H9 (cell line): ENCODE results near the gene SNED1. TPM values are rescaled to one million over a fixed set of nuclear protein-coding genes. Genes with fewer than 3 reads are reported as not detected.

ENCODE experiments used
- DNase-seq: peaks from one replicate; pipeline ENCODE4 v3.0.0-alpha.2; 2017
- H2AFZ ChIP-seq: one replicate; pipeline ENCODE4 v1.6.1; 2013; ENCODE audit warnings: mild to moderate bottlenecking, low read length, control low read depth, moderate library complexity
- H2AK5ac ChIP-seq: 2 replicates; pipeline ENCODE4 v1.6.1; 2013; ENCODE audit warnings: low read length, control low read depth, mixed read lengths; ENCODE audit not compliant: insufficient read length
- H2BK120ac ChIP-seq: one replicate; pipeline ENCODE4 v1.6.1; 2013; ENCODE audit warnings: low read depth, mild to moderate bottlenecking, low read length, control low read depth, inconsistent platforms; ENCODE audit not compliant: poor library complexity, severe bottlenecking
- H2BK12ac ChIP-seq: 2 replicates; pipeline ENCODE4 v1.6.1; 2013; ENCODE audit warnings: low read length, control low read depth, mixed read lengths, low read depth; ENCODE audit not compliant: insufficient read length
- H2BK15ac ChIP-seq: 2 replicates; pipeline ENCODE4 v1.6.1; 2013; ENCODE audit warnings: low read depth, low read length, control low read depth
- H2BK20ac ChIP-seq: one replicate; pipeline ENCODE4 v1.6.1; 2013; ENCODE audit warnings: low read depth, mild to moderate bottlenecking, low read length, control low read depth, inconsistent platforms; ENCODE audit not compliant: poor library complexity, severe bottlenecking
- H2BK5ac ChIP-seq: 2 replicates; pipeline ENCODE4 v1.6.1; 2013; ENCODE audit warnings: low read length, control low read depth, mixed read lengths; ENCODE audit not compliant: insufficient read length
- H3K14ac ChIP-seq: 2 replicates; pipeline ENCODE4 v1.6.1; 2013; ENCODE audit warnings: low read length, control low read depth; ENCODE audit not compliant: insufficient read depth
- H3K18ac ChIP-seq: 2 replicates; pipeline ENCODE4 v1.6.1; 2013; ENCODE audit warnings: low read depth, mild to moderate bottlenecking, mixed read lengths, low read length, control low read depth; ENCODE audit not compliant: insufficient read length
- H3K23ac ChIP-seq: 2 replicates; pipeline ENCODE4 v1.6.1; 2013; ENCODE audit warnings: low read length, control low read depth, mixed read lengths, low read depth; ENCODE audit not compliant: insufficient read length
- H3K23me2 ChIP-seq: 2 replicates; pipeline ENCODE4 v1.6.1; 2013; ENCODE audit warnings: low read depth, mild to moderate bottlenecking, mixed read lengths, low read length, control low read depth; ENCODE audit not compliant: insufficient read length, poor library complexity, severe bottlenecking
- H3K27ac ChIP-seq: 2 replicates; pipeline ENCODE4 v1.5.1; 2013; ENCODE audit warnings: low read length, control low read depth, mixed read lengths, low read depth; ENCODE audit not compliant: insufficient read length
- H3K27me3 ChIP-seq: 2 replicates; pipeline ENCODE4 v1.6.1; 2013; ENCODE audit warnings: low read length, control low read depth, inconsistent platforms; ENCODE audit not compliant: insufficient read depth
- H3K4ac ChIP-seq: 2 replicates; pipeline ENCODE4 v1.6.1; 2013; ENCODE audit warnings: low read depth, mild to moderate bottlenecking, control low read depth, inconsistent platforms, low read length, moderate library complexity
- H3K4me1 ChIP-seq: 2 replicates; pipeline ENCODE4 v1.6.1; 2013; ENCODE audit warnings: low read length, control low read depth, inconsistent platforms; ENCODE audit not compliant: insufficient read depth
- H3K4me2 ChIP-seq: 2 replicates; pipeline ENCODE4 v1.6.1; 2013; ENCODE audit warnings: low read length, control low read depth, mixed read lengths; ENCODE audit not compliant: insufficient read length, insufficient read depth
- H3K56ac ChIP-seq: 2 replicates; pipeline ENCODE4 v1.6.1; 2013; ENCODE audit warnings: low read depth, mild to moderate bottlenecking, mixed read lengths, low read length, control low read depth; ENCODE audit not compliant: insufficient read length
- H3K79me1 ChIP-seq: 2 replicates; pipeline ENCODE4 v1.6.1; 2013; ENCODE audit warnings: low read depth, mild to moderate bottlenecking, moderate library complexity, low read length, control low read depth, inconsistent platforms; ENCODE audit not compliant: insufficient read depth, poor library complexity, severe bottlenecking
- H3K79me2 ChIP-seq: 2 replicates; pipeline ENCODE4 v1.6.1; 2013; ENCODE audit warnings: low read length, control low read depth, inconsistent platforms; ENCODE audit not compliant: insufficient read depth
- H3K9ac ChIP-seq: 2 replicates; pipeline ENCODE4 v1.6.1; 2013; ENCODE audit warnings: low read length, control low read depth, mixed read lengths; ENCODE audit not compliant: insufficient read length; ENCODE audit errors: extremely low read depth
- H3K9me3 ChIP-seq: one replicate; pipeline ENCODE4 v1.6.1; 2013; ENCODE audit warnings: low read depth, low read length, inconsistent platforms; ENCODE audit not compliant: control insufficient read depth
- H3T11ph ChIP-seq: one replicate; pipeline ENCODE4 v1.6.1; 2013; ENCODE audit warnings: mild to moderate bottlenecking, low read length, control low read depth, inconsistent platforms
- H4K20me1 ChIP-seq: one replicate; pipeline ENCODE4 v1.6.1; 2013; ENCODE audit not compliant: control insufficient read depth, insufficient read length, insufficient read depth
- H4K5ac ChIP-seq: 2 replicates; pipeline ENCODE4 v1.6.1; 2013; ENCODE audit warnings: low read depth, mild to moderate bottlenecking, mixed read lengths, low read length, control low read depth; ENCODE audit not compliant: insufficient read length
- H4K8ac ChIP-seq: replicated peaks from 2 replicates; pipeline ENCODE4 v1.6.1; 2013; ENCODE audit warnings: low read length, control low read depth, mixed read lengths, low read depth; ENCODE audit not compliant: insufficient read length
- H4K91ac ChIP-seq: 2 replicates; pipeline ENCODE4 v1.6.1; 2013; ENCODE audit warnings: low read depth, mild to moderate bottlenecking, moderate library complexity, mixed read lengths, low read length, control low read depth; ENCODE audit not compliant: insufficient read length
- H3K27ac Mint-ChIP-seq, 3 experiments: 2 replicates in 2 of 3; 3 replicates in 1 of 3; pipeline ENCODE4 v1.8.0; 2020 to 2021; ENCODE audit warnings: mixed read lengths in 3 of 3, mild to moderate bottlenecking in 1 of 3, moderate library complexity in 1 of 3
- H3K27me3 Mint-ChIP-seq: 2 replicates; pipeline ENCODE4 v1.8.0; 2021; ENCODE audit warnings: low read depth, mild to moderate bottlenecking, moderate library complexity, mixed read lengths
- H3K36me3 Mint-ChIP-seq, 3 experiments: 2 replicates in 2 of 3; 3 replicates in 1 of 3; pipeline ENCODE4 v1.8.0; 2020 to 2021; ENCODE audit warnings: low read depth in 3 of 3, mixed read lengths in 3 of 3; ENCODE audit not compliant: insufficient read depth in 1 of 3
- H3K4me1 Mint-ChIP-seq, 2 experiments: 2 replicates each; pipeline ENCODE4 v1.8.0; 2020; ENCODE audit warnings: mixed read lengths in 2 of 2
- H3K4me3 Mint-ChIP-seq, 2 experiments: 2 replicates in 1 of 2; 3 replicates in 1 of 2; pipeline ENCODE4 v1.8.0; 2020 to 2021; ENCODE audit warnings: mild to moderate bottlenecking in 2 of 2, mixed read lengths in 2 of 2, moderate library complexity in 1 of 2
- H3K9me3 Mint-ChIP-seq, 2 experiments: 2 replicates in 1 of 2; 3 replicates in 1 of 2; pipeline ENCODE4 v1.8.0; 2020; ENCODE audit warnings: mild to moderate bottlenecking in 2 of 2, mixed read lengths in 2 of 2, moderate library complexity in 1 of 2
- CTCF ChIP-seq: fragments of 200-600 bp; sonication (generic); conservative IDR thresholded peaks from 3 replicates; pipeline ENCODE4 v1.8.0; 2021; ENCODE audit warnings: antibody characterized with exemption, mild to moderate bottlenecking
- WGBS: extraction: QIAGEN DNeasy Blood & Tissue Kit; methylation state at CpG from one replicate; pipeline ENCODE4 v1.1.7; 2013; ENCODE audit warnings: missing lambda C conversion rate, low lambda C conversion rate, mixed read lengths; ENCODE audit not compliant: insufficient read length; ENCODE audit errors: extremely low coverage; 5-methylcytosine and 5-hydroxymethylcytosine counted together
- total RNA-seq: library from RNA; stranded (reverse); gene quantifications from 2 replicates; pipeline ENCODE4 v1.2.1, GENCODE V29; 2021

SNED1 gene
- total RNA-seq, 1 experiment from 2014 or later, result 2.5 TPM

- no peak overlapping the region; a peak in 1 of 5 replicates for H3K4me3 Mint-ChIP-seq
Observed at GRCh38 chr2:241080405-241081189, 82.2 kb downstream of the SNED1 start.

More at GRCh38 chr2:241080405-241081189, 82.2 kb downstream of the SNED1 start:
- Histone ChIP-seq H3K9ac (no peak overlapping the region), H3T11ph (no peak overlapping the region), H4K5ac (no peak overlapping the region), H2BK15ac (no peak overlapping the region), H3K14ac (no peak overlapping the region), H2BK5ac (no peak overlapping the region), H3K4me2 (no peak overlapping the region), H3K4me1 (no peaks in the 10 kb centered on the region), H2AK5ac (no peak overlapping the region), H3K27ac (no peak overlapping the region), H4K8ac (no peak overlapping the region), H4K20me1 (no peaks in the 10 kb centered on the region), H3K23me2 (no peaks in the 10 kb centered on the region), H3K18ac (no peak overlapping the region), H3K79me2 (no peaks in the 10 kb centered on the region), H3K9me3 (no peaks in the 10 kb centered on the region), H3K56ac (no peak overlapping the region), H3K4ac (no peak overlapping the region), H2AFZ (no peak overlapping the region), H4K91ac (no peak overlapping the region), H2BK12ac (no peak overlapping the region), H3K79me1 (no peaks in the 10 kb centered on the region), H3K23ac (no peak overlapping the region), H3K27me3 (no peaks in the 10 kb centered on the region), H2BK20ac (no peak overlapping the region), H2BK120ac (no peak overlapping the region)
- no peak for TF ChIP-seq CTCF
- no peaks in the 10 kb centered on the region for H3K4me1 Mint-ChIP-seq
- no peaks in the 10 kb centered on the region for H3K27me3 Mint-ChIP-seq
- DNase-seq, result no peak
- no peak overlapping the region for H3K27ac Mint-ChIP-seq
- H3K9me3 Mint-ChIP-seq, result no peaks in the 10 kb centered on the region
- no CpG with 5 or more reads among the region's 18 CpGs for WGBS
- peaks cover 0 to 8% (median 7%) of the 10 kb centered on the region in 3 experiments; a peak in 5 of 7 replicates for H3K36me3 Mint-ChIP-seq
